Lung (tissue), 12 donors: ENCODE results near the gene OR9Q1. TPM values are rescaled to one million over a fixed set of nuclear protein-coding genes. Genes with fewer than 3 reads are reported as not detected.

ENCODE experiments used
- ATAC-seq: fragments of 200-7000 bp; cut with Tn5 transposase; one replicate; pipeline ENCODE4 v1.9.1; 2020; ENCODE audit warnings: moderate number of reproducible peaks; ENCODE audit not compliant: insufficient read depth, low FRiP score
- DNase-seq, 3 donors: peaks; one replicate each; pipeline ENCODE4 v3.0.0-alpha.2; 2013 to 2017
- H3K27ac ChIP-seq, 2 donors: one replicate each; pipeline ENCODE4 v1.5.1; 2013; ENCODE audit warnings: mild to moderate bottlenecking in 2 of 2, moderate library complexity in 2 of 2, control low read depth in 1 of 2, inconsistent platforms in 1 of 2, low read depth in 1 of 2, low read length in 1 of 2
- H3K27me3 ChIP-seq, 3 donors: one replicate each; pipeline ENCODE4 v1.5.1; 2013; ENCODE audit warnings: low read length in 2 of 3; ENCODE audit not compliant: control insufficient read depth in 3 of 3, insufficient read depth in 3 of 3
- H3K36me3 ChIP-seq, 4 donors: one replicate each; pipeline ENCODE4 v1.5.1; 2013; ENCODE audit warnings: low read length in 4 of 4, mild to moderate bottlenecking in 1 of 4, moderate library complexity in 1 of 4; ENCODE audit not compliant: control insufficient read depth in 4 of 4, insufficient read depth in 4 of 4
- H3K4me1 ChIP-seq, 5 donors: one replicate each; pipeline ENCODE4 v1.5.1; 2013; ENCODE audit warnings: low read length in 5 of 5, mild to moderate bottlenecking in 2 of 5, moderate library complexity in 1 of 5; ENCODE audit not compliant: control insufficient read depth in 5 of 5, insufficient read depth in 5 of 5
- H3K4me3 ChIP-seq: one replicate; pipeline ENCODE4 v1.5.1; 2013; ENCODE audit warnings: mild to moderate bottlenecking, control low read depth, moderate library complexity
- H3K9ac ChIP-seq, 2 donors: one replicate each; pipeline ENCODE4 v1.5.1; 2013; ENCODE audit warnings: low read length in 2 of 2, control low read depth in 1 of 2; ENCODE audit not compliant: insufficient read depth in 1 of 2
- H3K9me3 ChIP-seq, 4 donors: one replicate each; pipeline ENCODE4 v1.5.1; 2013; ENCODE audit warnings: low read length in 3 of 4, mild to moderate bottlenecking in 1 of 4, moderate library complexity in 1 of 4; ENCODE audit not compliant: control insufficient read depth in 4 of 4, insufficient read depth in 3 of 4
- CTCF ChIP-seq: IDR thresholded peaks from 2 replicates; pipeline ENCODE4 v1.5.1; 2012; ENCODE audit warnings: mild to moderate bottlenecking; ENCODE audit errors: control extremely low read depth, extremely low read depth
- WGBS, 2 donors: extraction: QIAGEN DNeasy Blood & Tissue Kit; methylation state at CpG; one replicate each; pipeline ENCODE4 v1.1.7; 2013; 5-methylcytosine and 5-hydroxymethylcytosine counted together
- polyA plus RNA-seq, 2 donors: library from polyadenylated mRNA; stranded (reverse); fragments of 200-250 nt; gene quantifications; one replicate each; pipeline ENCODE4 v1.2.1, GENCODE V29; 2013
- total RNA-seq, 2 donors: library from RNA; depleted of rRNA in 1 of 2; stranded (reverse); fragments of >200 nt in 1 of 2; gene quantifications; one replicate each; pipeline ENCODE4 v1.2.1, GENCODE V29; 2014 to 2021
- donor health status: control.
- donor health status: control.
- donor health status: Bipolar disorder and iron deficiency.
- donor health status: healthy.
- donor health status: DM: yes; HTN: yes; CAD: no.

OR9Q1 gene
- total and polyA plus RNA-seq, 4 donors = 0.14 TPM; not detected in 3

- no peak within 1 kb of the TSS for H3K27ac ChIP-seq
- H3K27me3 ChIP-seq = no peaks in the 10 kb centered on the region
- ATAC-seq = no peak
- H3K4me1 ChIP-seq = no peaks in the 10 kb centered on the region
- H3K4me3 ChIP-seq = no peak within 1 kb of the TSS
- DNase-seq = no peak
- 48 to 56% methylated on average over 4 of the region's 4 CpGs for WGBS, 2 donors
- no peak within 1 kb of the TSS for H3K9ac ChIP-seq
- TF ChIP-seq CTCF = no peak
- no peaks in the 10 kb centered on the region for H3K36me3 ChIP-seq
- no peaks in the 10 kb centered on the region for H3K9me3 ChIP-seq
Measured at GRCh38 chr11:58125469-58125868, 101.8 kb downstream of the OR9Q1 start, which contains the start of gene OR9I1. Gene OR9I1, minus strand, starts transcription at chr11:58125530. Its CDS starts 6,086 bp downstream, at chr11:58119444.

- no peak overlapping the region for H3K27ac ChIP-seq
- no peak overlapping the region for H3K4me3 ChIP-seq
- H3K9me3 ChIP-seq = no peaks in the 10 kb centered on the region
- H3K27me3 ChIP-seq = no peaks in the 10 kb centered on the region
- DNase-seq (no peak), ATAC-seq (no peak)
- no peaks in the 10 kb centered on the region for H3K36me3 ChIP-seq
- H3K9ac ChIP-seq = no peak overlapping the region
- no peak for TF ChIP-seq CTCF
- H3K4me1 ChIP-seq = no peaks in the 10 kb centered on the region
Measured at GRCh38 chr11:58127350-58127749, 103.7 kb downstream of the OR9Q1 start.

GRCh38 chr11:58133309-58134076, 109.8 kb downstream of the OR9Q1 start:
- no peak overlapping the region for H3K9ac ChIP-seq
- 72 to 73% methylated on average over 7 of the region's 7 CpGs for WGBS, 2 donors

More at GRCh38 chr11:58133309-58134076, 109.8 kb downstream of the OR9Q1 start:
- DNase-seq (no peak), ATAC-seq (no peak)
- Histone ChIP-seq H3K9me3 (peaks cover 0 to 2% (median 0%) of the 10 kb centered on the region in 4 donors), H3K27ac (no peak overlapping the region), H3K36me3 (no peaks in the 10 kb centered on the region), H3K4me3 (no peak overlapping the region), H3K27me3 (no peaks in the 10 kb centered on the region), H3K4me1 (no peaks in the 10 kb centered on the region)
- no peak for TF ChIP-seq CTCF
